Endometrium (tissue), 2 donors: ENCODE data around the gene BCL2A1.
"Not testable (repeated sequence)": the region's sequence is repeated elsewhere in the genome, so short reads cannot be mapped to it uniquely, and the experiment has no call there.

Experiments used
- FAIRE-seq: peaks from 2 replicates; lab custom pipeline; 2012; peaks lifted over from hg19 to GRCh38; lab: Jason Lieb, UNC
- donor health status: control.
- donor health status: control.

Gene BCL2A1

DNA sequence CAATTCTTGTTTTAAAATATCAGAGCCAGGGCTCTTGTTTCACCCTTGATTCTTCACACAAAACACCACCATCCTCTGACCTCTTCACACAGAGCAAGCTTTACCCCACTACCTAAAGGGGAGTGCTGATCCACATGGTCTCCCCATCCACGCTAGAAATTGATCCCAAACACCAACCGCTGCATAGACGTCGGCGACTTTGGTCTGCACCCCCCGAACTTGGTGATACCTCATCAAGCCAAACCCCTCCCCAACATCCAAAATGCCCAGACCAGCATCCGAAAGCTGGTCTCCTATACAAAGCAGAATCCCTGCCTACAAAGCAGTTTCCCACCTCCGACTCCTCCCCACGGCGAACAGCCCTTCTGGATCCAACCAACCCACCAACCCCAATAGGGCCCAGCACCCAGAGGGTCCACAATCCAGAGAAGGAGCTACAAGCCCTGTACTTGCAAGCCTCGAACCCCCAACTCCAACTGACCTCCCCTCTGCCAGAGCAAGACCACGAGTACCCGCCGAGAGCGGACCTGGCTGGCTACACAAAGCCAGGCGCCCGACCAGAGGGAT is 48.4 kb downstream of the BCL2A1 start:
- FAIRE-seq, result no peak

DNA sequence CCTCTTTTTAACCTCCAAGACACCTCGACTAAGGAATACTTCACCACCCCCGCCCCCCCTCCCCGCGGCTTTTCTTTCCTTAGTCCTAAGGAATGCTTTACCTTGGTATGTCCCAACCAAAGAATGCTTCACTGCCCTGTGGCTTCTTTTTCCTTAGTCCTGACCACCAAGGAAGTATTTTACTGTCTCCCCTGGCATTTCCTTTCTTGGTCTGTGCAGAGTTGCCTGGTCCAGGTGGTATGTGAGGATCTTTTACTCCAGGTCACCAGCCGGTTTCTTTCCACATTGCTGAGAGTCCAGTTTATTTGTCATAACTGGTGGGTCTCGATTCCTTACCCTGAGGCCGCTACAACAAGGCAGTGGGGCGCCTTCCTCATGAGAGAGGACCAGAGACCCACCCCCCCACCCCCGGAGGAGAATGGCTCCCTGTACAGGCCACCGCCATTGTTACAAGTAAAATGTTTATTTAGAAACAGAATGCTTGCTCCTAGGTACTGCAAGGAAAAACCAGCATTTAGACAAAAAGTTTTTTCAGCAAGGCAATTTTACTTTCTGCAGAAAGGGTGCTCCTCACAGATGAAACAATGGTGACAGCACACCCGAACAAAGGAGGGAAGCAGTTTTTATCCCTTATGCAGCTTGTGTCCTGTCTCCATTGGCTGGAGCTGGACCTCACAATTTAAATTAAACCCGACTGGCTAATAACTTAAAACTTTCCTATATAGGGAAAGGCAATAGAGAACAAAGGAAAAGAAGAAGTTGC is 51.1 kb downstream of the BCL2A1 start:
- FAIRE-seq, result no peak

DNA sequence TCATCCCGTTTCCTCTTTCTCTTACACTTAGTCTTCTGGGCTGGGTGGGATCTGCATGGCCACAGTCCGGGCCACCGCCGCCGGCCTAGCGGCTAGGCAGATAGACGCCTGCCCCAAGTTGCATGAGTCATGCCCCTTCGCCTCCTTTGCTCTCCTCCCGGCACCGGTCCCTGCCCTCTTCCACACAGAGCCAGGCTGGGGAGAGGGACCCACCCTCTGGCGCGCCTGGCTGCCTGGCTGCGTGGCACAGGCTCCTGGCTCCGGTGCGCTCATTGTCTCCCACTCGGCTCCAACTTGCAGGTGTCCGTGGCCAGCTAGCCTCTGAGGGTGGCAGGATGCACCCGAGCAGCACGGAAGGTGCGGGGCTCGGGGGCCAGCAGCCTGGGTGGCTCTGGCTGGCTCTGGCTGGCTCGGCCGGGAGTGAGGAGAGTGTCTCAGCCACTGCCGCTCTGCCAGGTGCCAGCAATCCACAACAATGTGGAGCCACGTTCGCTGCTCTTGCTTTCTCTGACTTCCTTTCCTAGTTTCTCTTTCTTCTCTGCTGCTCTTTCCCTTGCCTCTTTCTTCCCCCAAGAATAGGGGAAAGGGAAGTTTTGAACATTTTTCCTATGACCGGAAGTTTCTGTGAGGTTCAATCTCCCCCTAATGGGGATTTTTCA is 51.8 kb downstream of the BCL2A1 start:
- no peak for FAIRE-seq

- FAIRE-seq, result no peak
Observed at GRCh38 chr15:79918278-79918677, 52.7 kb downstream of the BCL2A1 start.

GRCh38 chr15:79916502-79917132 is 54.4 kb downstream of the BCL2A1 start:
- FAIRE-seq, result no peak

- FAIRE-seq, result not testable (repeated sequence)
Observed at GRCh38 chr15:79915776-79916501, 55.1 kb downstream of the BCL2A1 start.

DNA sequence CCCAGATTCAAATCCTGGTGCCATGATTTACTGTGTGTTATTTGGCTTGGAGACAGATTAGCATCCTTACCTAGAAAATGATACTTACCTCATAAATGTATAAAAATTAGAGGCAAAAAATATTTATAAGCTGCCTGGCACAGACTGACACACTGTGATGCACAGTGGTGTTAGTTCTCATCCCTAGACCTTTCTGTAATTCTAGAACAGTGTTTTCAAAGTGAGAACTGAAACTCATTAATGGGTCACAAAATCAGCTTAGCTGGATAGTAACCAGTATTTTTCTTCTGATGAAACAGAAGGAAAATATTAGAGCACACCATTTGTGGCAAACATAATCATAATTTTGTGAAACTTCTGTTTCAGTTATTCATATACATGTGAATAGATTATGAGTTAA is 56.3 kb downstream of the BCL2A1 start:
- no peak for FAIRE-seq
